Brain microvascular endothelial cell (primary cell): ENCODE data around the gene BCAS4.
"Not testable (repeated sequence)": the region's sequence is repeated elsewhere in the genome, so short reads cannot be mapped to it uniquely, and the experiment has no call there.

Experiments used
- DNase-seq: peaks from one replicate; pipeline ENCODE4 v3.0.0-alpha.2; 2020
- H3K27ac ChIP-seq: fragments of 250-450 bp; sonication (Bioruptor Pico); 2 replicates; pipeline ENCODE4 v1.5.1; 2020; ENCODE audit warnings: mild to moderate bottlenecking, moderate library complexity
- H3K27me3 ChIP-seq: fragments of 250-450 bp; sonication (Bioruptor Pico); replicated peaks from 2 replicates; pipeline ENCODE4 v1.5.1; 2020; ENCODE audit warnings: mild to moderate bottlenecking
- H3K36me3 ChIP-seq: fragments of 250-450 bp; sonication (Bioruptor Pico); replicated peaks from 2 replicates; pipeline ENCODE4 v1.5.1; 2020; ENCODE audit warnings: mild to moderate bottlenecking
- H3K4me3 ChIP-seq: 2 replicates; pipeline ENCODE4 v1.5.1; 2011; ENCODE audit warnings: low read depth, mild to moderate bottlenecking, control low read depth, low read length, moderate library complexity
- CTCF ChIP-seq: IDR thresholded peaks from 2 replicates; pipeline ENCODE4 v1.5.1; 2011; ENCODE audit warnings: low read depth, mild to moderate bottlenecking, moderate library complexity, low read length, control low read depth, inconsistent platforms; ENCODE audit errors: missing control alignments
- in situ Hi-C: cut with HindIII; loops from 2 replicates; pipeline ENCODE4 v1.10.0; 2017; ENCODE audit warnings: low sequenced_read_pairs, low pct_ligation_motif_present

BCAS4 gene

GRCh38 chr20:50789968-50790650 is 4.8 kb upstream of the BCAS4 start:
- no peak for TF ChIP-seq CTCF
- H3K27me3 ChIP-seq, result no peaks in the 10 kb centered on the region
- H3K4me3 ChIP-seq, result no peak overlapping the region
- in situ Hi-C loops, result no loop called here
- H3K27ac ChIP-seq, result peak overlapping the region; percentile 78
- no peaks in the 10 kb centered on the region for H3K36me3 ChIP-seq
- no peak for DNase-seq

GRCh38 chr20:50790651-50791277 is 4.1 kb upstream of the BCAS4 start:
- peak; percentile 87 for DNase-seq
- no peaks in the 10 kb centered on the region for H3K36me3 ChIP-seq
- peak overlapping the region; percentile 78 for H3K27ac ChIP-seq
- peak; percentile 94 for TF ChIP-seq CTCF
- in situ Hi-C loops, result no loop called here
- H3K27me3 ChIP-seq, result no peaks in the 10 kb centered on the region
- peak overlapping the region; percentile 5 for H3K4me3 ChIP-seq

- H3K4me3 ChIP-seq, result no peak overlapping the region
- TF ChIP-seq CTCF, result no peak
- no peaks in the 10 kb centered on the region for H3K36me3 ChIP-seq
- DNase-seq, result no peak
- in situ Hi-C loops, result no loop called here
- H3K27ac ChIP-seq, result no peak overlapping the region
- H3K27me3 ChIP-seq, result no peaks in the 10 kb centered on the region
Measured at GRCh38 chr20:50792708-50793574, 1.9 kb upstream of the BCAS4 start.

- DNase-seq, H3K4me3 ChIP-seq, H3K36me3 ChIP-seq, H3K27ac ChIP-seq, in situ Hi-C loops, H3K27me3 ChIP-seq: not testable (repeated sequence)
- peak; percentile 62 for TF ChIP-seq CTCF
Measured at GRCh38 chr20:50793575-50794016, 1.3 kb upstream of the BCAS4 start.

- no peaks in the 10 kb centered on the region for H3K27me3 ChIP-seq
- peak overlapping the region; percentile 37 for H3K4me3 ChIP-seq
- no peak for DNase-seq
- no peaks in the 10 kb centered on the region for H3K36me3 ChIP-seq
- in situ Hi-C loops, result no loop called here
- no peak overlapping the region for H3K27ac ChIP-seq
- TF ChIP-seq CTCF, result no peak
Measured at GRCh38 chr20:50794181-50794845, 548 bp upstream of the BCAS4 start.
